GM18520 (cell line): ENCODE data around the gene PLAC1.

Experiments used
- ATAC-seq: cut with Tn5 transposase; IDR thresholded peaks from one replicate; pipeline ENCODE4 v1.9.1; 2021; ENCODE audit not compliant: unreplicated experiment

Gene PLAC1

DNA sequence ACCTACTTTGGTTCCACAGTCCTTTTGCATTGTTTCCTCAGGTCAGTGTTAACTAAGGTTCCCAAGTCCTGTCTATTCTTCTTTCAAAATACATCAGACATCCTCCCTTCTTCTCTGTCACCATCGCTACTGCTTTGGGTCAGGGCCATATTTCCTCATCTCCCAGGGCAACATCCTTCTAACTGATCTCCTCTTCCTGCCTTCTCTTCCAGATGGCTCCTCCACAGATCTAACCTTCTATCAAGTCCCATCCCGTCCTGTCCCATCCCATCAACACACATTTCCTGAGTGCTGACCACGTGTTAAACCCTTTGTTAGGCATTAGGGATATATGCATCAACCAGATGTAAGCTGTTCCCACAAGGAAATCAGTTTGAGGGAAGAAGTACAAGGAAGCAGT is 25.9 kb downstream of the PLAC1 start:
- ATAC-seq: no peak

DNA sequence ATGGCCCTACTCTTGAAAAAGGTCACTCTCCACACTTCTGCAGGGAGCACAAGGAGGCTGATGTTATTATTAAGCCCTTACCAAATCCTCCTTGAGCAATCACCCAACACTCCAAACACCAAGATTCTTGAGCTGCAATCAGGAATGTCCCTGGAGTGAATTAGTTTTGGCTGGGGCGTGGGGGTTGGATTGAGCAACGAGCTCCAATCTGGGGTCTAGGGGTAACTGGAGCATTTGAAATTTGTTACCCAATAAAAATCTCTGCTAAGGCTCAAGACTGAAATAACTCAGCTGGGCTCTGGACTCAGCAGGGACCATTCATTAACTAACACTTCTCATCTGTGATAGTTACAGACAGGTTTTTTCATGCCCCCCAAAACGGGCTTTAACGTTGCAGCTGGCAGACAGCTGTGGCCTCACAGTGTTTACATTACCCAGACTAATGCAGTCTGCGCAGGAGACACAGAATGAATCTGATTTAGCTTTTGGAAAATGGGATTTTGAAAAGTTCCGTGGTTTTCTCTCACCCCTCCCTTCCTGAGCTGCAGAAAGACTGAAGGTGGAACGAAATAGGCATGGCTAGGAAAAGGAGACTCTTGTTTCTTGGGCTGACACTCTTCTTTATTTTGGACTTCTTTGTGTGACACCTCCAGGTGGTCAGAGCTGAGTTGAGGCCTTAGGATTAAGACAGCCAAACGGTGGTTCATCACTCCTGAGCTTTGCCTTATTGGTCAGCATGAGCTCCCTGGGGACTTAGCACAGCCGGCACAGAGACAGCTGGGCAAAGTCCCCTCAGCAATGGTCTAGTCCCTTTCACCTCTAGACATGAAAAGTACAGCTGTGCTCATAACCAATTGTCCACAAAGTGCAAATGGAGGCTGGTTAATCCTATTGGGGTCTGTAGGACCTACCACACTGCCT is 26.6 kb downstream of the PLAC1 start:
- ATAC-seq: no peak

DNA sequence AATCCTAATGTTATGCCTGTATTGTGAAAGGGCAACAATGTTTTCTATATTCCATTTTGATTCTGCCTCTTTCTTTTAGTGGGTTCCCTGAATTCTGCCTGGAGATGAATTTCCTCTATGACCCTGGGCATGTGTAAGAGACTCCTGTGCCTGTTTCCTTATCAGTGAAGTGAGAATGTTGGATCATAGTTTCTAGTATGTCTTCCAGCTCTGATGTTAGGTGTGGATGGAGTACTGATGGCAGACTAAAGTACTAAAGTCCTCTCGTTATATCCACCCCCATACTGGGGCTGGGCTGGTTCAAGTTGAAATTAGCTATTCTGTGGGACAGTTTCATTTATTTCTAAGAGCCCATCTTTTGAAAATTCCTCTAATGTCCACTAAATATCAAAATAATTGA is 29.6 kb downstream of the PLAC1 start:
- ATAC-seq: no peak

DNA sequence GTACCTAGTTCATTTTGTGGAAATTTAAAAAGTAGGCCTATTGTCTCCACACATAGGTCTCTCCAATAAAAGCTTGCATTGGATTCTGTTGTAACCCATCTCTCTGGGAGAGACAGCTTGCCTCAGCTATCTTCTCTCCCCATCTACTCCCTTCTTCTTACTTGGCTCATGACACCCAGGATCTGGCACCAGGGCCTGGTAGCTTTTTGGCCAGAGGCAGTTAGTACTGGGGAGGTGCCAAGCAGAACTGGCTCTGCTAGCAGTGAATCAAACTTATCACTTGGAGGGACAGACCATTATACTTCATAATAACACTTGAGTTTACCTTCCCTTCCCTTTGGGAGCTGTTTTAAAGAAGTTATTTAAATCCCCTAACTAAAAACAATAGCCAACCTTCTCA is 31.8 kb downstream of the PLAC1 start:
- ATAC-seq: no peak

DNA sequence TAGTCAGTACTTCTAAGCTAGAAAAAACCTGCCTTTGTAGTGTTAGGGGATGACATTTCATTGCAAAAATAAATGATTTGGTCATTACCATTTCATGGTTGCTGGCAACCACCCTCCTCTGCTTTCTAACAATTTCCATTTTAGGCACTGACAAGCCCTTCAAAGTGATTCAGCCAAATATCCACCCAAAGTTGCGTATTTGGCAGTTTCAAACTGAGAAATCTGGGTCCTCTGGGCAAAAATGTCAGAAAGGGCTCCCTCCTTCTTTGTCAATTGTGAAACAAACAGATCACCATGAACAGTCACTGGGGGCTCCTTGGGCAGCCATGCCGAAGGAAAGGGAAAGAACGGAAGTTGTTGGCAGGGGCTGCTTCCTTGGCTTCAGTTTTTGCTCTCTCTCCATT is 33.0 kb downstream of the PLAC1 start:
- ATAC-seq: no peak

DNA sequence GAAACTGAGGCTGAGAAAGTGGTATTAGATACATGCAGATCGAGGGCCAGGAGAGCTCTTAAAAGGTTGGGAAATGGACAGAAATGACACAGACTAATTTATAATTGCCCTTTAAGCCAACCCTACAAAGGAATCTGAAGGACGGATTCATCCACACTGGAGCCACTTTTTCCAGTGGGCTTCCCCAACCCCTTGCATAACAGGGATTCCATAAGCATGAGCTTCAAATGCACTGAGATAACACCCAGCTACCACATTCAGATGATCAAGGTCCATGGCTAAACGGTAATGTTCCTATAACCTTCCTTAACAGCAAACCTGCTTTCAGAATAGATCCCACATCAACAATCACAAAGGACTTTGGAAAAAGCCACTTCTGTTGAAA is 34.2 kb downstream of the PLAC1 start:
- ATAC-seq: no peak

DNA sequence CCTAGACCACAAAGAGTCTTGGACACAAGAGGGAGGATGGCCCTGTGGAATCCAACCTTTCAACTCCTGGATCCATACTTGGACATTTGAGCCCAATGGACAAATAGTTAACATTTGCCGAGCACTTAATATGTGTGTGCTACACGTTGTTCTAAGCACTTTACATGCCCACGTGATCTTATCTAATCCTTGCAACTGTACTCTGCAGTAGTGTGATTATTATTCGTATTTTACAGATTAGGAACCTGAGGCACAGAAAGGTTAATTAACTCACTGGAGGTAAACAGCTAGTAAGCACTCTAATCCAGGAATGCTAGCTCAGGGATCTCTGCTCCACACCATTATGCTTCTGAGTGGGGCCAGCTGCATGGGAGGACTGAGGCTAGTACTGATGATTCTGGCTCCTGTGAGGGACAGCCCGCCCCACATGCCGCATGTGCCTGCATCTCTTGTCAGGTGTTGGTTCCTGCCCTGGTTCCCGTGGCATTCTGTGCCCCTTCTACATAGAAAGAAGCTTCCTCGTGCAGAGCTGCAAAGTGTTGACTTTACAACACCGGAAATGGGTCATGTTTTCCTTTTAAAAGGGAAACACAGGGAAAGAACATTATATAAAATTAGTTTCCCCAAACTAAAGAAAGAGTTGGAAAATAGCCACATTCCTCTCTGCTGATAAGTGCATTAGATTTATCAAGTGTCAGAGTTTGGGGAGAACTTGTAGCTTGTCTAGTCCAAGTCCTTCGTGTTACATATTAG is 34.8 kb downstream of the PLAC1 start:
- ATAC-seq: no peak

DNA sequence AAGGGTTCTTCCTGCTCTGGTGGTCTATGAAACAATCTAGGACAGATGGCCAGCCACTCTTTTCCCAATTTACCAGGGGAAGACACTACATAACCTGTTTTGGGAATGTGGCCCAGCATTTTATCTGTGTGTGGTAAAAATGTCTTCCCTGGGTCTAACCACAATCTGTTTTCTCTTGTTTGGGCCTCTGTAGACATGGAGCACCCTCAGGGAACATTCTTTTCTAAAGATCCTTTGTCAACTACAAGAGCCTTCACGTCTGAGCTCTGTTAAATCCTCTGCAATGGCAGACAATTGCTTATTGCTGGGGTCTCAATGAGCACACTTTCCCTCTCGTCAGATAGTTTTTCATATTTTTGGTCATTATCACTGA is 35.5 kb downstream of the PLAC1 start:
- ATAC-seq: no peak

DNA sequence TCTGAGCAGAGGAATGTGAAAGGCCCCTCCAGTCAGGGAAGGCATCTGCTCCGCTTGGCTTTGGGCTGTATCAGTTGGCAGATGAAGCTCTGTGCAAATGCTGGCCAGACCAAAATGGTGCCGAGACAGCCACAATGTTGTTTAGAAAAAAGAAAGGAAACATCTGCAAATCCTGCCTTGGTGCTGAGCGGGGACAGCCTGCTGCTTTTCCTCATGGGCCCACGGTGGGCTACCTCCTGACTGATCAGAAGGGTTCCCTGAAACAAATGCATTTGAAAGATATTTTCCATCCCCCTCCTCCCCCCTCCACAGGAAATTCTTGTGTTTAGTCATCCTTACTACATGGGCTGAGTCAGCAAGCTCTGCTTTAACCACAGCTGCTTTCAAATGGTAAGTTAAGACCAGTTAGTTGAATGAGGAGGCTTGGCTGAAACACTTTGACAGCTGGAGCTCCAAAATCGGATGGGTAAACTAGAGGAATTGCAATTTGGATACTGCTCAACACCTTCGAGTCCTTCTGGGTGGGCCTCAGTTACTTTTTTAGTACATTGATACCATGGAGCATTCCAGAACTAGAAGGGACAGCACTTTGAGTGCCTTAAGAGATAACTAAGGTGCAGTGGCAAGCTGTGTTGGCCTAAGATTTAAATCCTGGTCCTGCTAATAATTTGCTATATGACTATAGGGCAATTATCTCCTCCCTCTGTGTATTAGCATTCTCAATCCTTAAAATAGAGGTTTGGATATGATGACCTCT is 36.0 kb downstream of the PLAC1 start:
- peak; percentile 56 for ATAC-seq

DNA sequence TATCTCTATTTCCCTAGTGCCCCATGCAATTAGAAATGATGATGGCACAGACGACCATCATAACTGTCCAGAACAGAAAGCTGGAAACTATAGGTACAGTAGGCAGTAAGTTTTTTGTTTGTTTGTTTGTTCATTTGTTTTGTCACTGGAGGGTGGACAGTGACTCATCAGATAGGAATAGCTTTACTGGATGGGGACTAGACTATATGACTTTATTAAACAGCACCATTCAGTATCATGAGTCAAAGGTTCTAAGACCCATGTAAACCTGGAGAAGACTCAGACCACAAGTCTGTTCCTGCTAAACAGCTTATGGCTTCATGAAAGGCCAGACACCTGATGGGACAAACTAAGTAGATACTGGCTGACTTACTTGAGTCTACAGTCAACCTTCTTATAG is 38.4 kb downstream of the PLAC1 start:
- ATAC-seq: no peak

DNA sequence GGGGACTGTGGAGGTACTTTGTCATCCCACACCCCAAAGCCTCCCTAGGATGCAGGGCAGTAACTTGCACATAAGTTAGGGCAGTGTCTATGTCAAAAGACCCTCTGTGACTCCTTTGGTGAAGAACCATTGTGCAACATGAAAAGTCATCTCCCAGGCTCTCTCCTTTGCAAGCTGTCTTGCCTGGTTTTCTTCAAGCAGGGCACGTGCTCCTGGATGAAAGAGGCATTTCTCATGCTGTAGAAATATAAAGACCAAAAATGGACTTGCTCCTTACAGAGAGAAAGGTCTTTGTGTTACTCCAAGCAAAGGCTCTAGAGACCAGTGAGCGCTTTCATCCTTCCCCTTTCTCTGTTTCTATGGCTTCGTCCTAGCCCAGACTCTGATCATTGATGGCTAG is 44.9 kb downstream of the PLAC1 start:
- no peak for ATAC-seq

DNA sequence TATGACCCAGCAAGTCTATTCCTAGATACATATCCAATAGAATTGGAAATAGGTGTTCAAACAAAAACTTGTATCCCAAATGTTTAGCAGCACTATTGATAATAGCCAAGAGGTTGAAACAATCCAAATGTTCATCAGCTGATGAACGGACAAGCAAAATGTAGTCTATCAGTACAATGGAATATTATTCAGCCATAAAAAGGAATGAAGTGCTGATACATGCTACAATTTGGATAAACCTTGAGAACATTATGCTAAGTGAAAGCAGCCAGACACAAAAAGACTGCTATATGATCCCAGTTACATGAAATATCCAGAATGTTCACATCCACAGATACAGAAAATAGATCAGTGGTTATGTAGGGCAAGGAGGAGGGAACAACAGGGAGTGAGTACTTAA is 50.1 kb downstream of the PLAC1 start:
- no peak for ATAC-seq

DNA sequence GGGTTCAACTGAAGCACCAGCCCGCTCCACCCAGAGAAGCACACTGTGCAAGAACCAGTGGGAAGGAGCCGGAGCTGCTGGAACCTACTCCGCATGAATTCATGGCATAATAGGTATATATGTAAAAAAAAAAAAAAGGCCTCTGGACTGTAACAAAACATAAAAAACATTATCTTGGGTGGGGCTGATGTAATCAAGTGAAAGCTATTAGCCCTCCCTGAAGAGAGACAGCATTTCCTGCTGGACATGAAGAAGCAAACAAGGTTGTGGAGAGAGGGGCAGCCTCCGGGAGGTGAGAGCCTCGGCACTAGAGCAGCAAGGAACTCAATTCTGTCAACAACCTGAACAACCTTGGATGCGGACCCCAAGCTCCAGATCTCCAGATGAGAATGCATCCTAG is 50.7 kb downstream of the PLAC1 start:
- ATAC-seq: no peak

DNA sequence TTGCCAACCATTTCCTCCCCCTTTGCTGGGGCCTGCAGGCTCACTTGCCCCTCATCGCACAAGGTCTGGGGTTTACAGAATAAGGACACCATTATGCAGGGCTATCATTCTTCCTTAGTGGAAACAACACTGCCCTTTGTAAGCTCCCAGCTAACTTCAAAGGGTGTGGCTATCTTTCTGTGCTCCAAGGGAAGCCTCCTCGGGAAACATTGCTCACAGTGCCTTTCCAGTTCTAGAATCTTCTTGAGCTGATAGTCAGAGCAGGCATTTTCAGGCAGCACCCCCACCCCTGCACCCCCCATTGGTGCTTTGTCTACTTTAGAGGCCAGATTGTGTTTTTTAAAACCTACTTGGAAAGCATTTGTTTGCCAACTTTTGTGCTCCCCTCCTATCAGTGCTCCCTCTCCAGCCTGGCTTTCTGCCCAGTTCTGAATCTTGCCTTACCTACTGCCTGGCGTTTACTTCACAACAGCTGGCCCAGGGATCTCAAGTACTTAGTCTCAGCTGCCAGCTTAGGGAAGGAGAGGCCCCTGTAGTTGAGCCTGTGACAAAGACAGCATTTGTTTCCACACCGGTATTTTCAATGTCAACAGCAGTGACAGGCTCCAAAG is 53.5 kb downstream of the PLAC1 start:
- ATAC-seq: no peak

DNA sequence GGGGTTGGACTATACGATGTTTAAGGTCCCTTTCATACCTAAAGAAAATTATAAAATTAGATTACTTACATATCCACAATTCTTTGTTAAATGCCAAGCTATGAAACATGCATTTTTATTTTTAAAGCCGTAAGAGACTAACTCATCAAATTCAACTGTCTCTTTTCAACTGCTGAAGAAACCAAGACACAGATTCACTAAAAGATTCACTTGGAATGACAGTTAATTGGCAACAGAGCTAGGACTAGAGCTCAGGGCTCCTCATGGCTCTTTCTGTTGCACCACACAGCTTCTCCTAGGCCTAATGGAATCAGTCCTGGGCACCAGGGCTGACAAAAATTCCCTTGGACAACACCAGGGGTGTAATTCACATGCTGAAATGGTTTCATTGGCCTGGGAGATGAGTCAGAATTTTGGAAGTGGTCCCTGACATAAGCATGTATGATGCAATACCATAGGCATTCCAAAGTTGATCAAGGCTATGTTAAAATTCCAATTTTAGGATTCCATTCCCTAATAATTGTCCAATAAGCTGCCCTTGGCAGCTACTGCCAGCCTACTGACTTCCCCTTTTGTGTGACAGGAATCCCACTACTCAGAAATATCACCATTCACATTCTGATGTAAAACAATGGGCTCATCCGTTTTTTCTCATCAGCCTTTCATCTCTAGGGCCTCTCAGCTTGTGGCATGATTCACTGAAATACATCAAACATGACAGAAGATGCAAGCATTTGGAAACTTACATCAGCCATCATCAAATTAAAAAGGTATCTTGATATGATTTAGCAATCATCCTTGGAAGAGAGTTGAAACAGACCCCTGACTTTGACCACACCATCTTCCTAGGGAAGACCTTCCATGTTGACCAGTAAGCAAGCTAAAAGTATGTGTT is 54.2 kb downstream of the PLAC1 start:
- ATAC-seq: no peak

DNA sequence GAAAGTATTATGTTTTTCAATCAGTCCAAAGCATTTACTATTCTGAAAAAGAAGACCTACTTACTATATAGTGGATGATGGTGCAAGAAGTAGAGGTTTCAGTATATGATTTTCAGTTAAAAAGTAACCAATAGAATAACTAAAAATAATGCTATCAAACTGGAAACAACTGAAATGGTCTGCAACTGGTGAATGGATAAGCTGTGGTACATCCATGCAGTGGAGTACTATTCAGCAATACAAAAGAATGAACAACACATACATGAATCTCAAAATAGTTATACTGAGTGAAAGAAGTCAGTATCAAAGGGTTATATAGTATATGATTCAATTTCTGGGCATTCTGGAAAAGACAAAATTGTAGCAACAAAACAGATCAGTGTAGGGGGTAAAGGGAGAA is 55.9 kb downstream of the PLAC1 start:
- ATAC-seq: no peak

DNA sequence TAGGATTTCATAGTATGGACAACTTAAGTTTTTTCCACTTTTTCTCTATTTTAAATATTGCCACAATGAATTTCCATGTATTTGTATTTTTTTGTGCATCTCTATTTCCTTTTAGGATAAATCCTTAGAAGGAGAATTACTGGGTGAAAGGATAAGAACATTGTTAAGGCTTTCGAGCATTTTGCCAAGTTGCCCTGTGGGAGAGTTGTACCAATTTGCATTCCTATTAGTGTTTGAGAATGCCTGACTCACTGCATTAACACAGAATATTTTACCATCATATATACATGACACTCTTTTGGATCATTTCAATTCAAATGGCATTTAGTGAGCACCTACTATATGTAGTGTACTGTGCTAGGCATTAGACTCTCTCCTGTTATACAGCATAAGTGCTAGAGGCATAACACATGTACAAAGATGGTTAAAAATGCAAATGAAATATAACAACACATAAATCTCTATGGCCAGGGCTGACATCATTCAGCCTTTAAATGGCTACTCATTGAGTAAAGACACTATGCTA is 57.0 kb downstream of the PLAC1 start:
- ATAC-seq: no peak

DNA sequence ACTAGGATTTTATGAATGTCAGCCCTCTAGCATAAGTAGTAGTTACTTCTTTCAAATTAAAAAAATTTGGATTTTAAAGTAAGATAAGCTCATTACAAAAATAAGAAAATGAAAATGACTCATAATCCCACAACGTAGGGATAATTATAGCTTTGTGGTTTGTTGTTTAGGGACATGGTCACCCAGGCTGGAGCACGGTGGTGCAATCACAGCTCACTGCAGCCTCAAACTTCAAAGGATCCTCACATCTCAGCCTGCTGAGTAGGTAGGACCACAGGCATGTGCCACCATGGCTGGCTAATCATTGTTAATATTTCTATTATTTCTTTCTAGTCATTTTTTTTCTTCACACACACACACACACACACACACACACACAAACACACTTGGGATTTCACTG is 57.6 kb downstream of the PLAC1 start:
- ATAC-seq: no peak

DNA sequence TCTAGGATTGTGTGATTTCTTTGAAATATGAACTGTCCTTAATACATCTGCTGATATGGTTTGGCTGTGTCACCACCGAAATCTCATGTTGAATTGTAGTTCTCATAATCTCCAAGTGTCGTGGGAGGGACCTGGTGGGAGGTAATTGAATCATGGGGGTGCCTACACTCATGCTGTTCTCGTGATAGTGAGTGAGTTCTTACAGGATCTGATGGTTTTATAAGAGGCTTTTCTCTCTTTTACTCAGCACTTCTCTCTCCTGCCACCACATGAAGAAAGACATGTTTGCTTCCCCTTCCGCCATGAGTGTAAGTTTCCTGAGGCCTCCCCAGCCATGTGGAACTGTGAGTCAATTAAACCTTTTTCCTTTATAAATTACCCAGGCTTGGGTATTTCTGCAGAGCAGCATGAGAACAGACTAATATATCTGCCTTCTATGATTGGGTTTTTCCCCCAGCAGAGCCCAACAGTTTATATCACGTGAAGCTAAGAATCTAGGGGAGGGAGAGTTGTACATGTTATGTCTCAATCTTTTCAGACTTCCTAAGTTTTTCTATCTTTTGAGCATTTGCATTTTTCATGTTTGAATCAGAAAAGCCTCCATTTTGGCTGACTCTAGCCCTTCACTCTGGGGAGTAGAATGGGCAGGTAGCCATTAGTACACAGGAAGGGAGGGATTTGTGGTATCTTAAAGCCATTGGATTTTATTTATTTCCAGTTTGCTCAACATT is 58.9 kb downstream of the PLAC1 start:
- ATAC-seq: no peak
